H1 (cell line): ENCODE results near the gene SCAMP4. TPM values are rescaled to one million over a fixed set of nuclear protein-coding genes. Genes with fewer than 3 reads are reported as not detected.
"Not testable (repeated sequence)": the region's sequence is repeated elsewhere in the genome, so short reads cannot be mapped to it uniquely, and the experiment has no call there.

Experiments used
- CTCF ChIA-PET: fragments of 300-600 bp; sonication (Branson Sonifier 250); formaldehyde crosslinking; loops from one replicate; lab custom pipeline; 2021; ENCODE audit not compliant: partially characterized antibody; lab: Charles Lee
- POLR2A ChIA-PET: fragments of 300-600 bp; sonication (Branson Sonifier 250); formaldehyde crosslinking; loops from one replicate; lab custom pipeline; 2021; ENCODE audit warnings: inconsistent platforms; ENCODE audit not compliant: partially characterized antibody; lab: Charles Lee
- DNase-seq, 2 experiments: peaks; one replicate each; pipeline versions ENCODE4 v3.0.0 to v3.0.0-alpha.2; 2010 to 2022; ENCODE audit warnings: low spot score in 2 of 2, low read depth in 1 of 2, mixed read lengths in 1 of 2
- FAIRE-seq: peaks from 2 replicates; lab custom pipeline; 2011; peaks lifted over from hg19 to GRCh38; lab: Jason Lieb, UNC
- H2AFZ ChIP-seq: 2 replicates; pipeline ENCODE4 v1.8.1; 2012; ENCODE audit warnings: low read length, inconsistent platforms
- H2AK5ac ChIP-seq: 2 replicates; pipeline ENCODE4 v1.6.1; 2013; ENCODE audit warnings: low read depth, low read length
- H2BK120ac ChIP-seq: replicated peaks from 2 replicates; pipeline ENCODE3; 2013; ENCODE audit warnings: low read depth, low read length, inconsistent platforms
- H2BK12ac ChIP-seq: 2 replicates; pipeline ENCODE4 v1.6.1; 2013; ENCODE audit warnings: low read depth, low read length
- H2BK15ac ChIP-seq: 2 replicates; pipeline ENCODE4 v1.6.1; 2013; ENCODE audit warnings: low read length
- H2BK20ac ChIP-seq: 2 replicates; pipeline ENCODE4 v1.6.1; 2013; ENCODE audit warnings: low read length
- H2BK5ac ChIP-seq: 2 replicates; pipeline ENCODE4 v1.6.1; 2013; ENCODE audit warnings: low read depth, low read length
- H3K14ac ChIP-seq: 2 replicates; pipeline ENCODE4 v1.6.1; 2013; ENCODE audit warnings: inconsistent platforms; ENCODE audit not compliant: insufficient read length
- H3K18ac ChIP-seq: 2 replicates; pipeline ENCODE4 v1.6.1; 2013; ENCODE audit warnings: low read length; ENCODE audit errors: extremely low read depth
- H3K23ac ChIP-seq: 2 replicates; pipeline ENCODE4 v1.6.1; 2013; ENCODE audit warnings: inconsistent platforms; ENCODE audit not compliant: insufficient read length
- H3K23me2 ChIP-seq: 2 replicates; pipeline ENCODE4 v1.6.1; 2013; ENCODE audit warnings: low read depth, low read length
- H3K27ac ChIP-seq: 2 replicates; pipeline ENCODE4 v1.6.1; 2011; ENCODE audit warnings: low read depth, low read length, inconsistent platforms
- H3K27me3 ChIP-seq, 4 experiments: replicated peaks in 1 of 4; 1 replicate in 1 of 4; 2 replicates in 3 of 4; pipeline versions ENCODE4 v1.6.1 to v1.8.1; 2011 to 2013; ENCODE audit warnings: low read length in 3 of 4, mild to moderate bottlenecking in 3 of 4, inconsistent platforms in 2 of 4, mixed read lengths in 2 of 4, moderate library complexity in 1 of 4; ENCODE audit not compliant: control insufficient read depth in 3 of 4, insufficient read depth in 3 of 4; ENCODE audit errors: extremely low read depth in 1 of 4
- H3K36me3 ChIP-seq, 4 experiments: 2 replicates each; pipeline versions ENCODE4 v1.6.1 to v1.8.1; 2011 to 2013; ENCODE audit warnings: mild to moderate bottlenecking in 4 of 4, low read length in 3 of 4, moderate library complexity in 2 of 4, control low read depth in 1 of 4, inconsistent platforms in 1 of 4; ENCODE audit not compliant: insufficient read depth in 4 of 4, control insufficient read depth in 2 of 4
- H3K4ac ChIP-seq: replicated peaks from 2 replicates; pipeline ENCODE3; 2013; ENCODE audit warnings: low read length, low read depth, mixed read lengths, inconsistent platforms; ENCODE audit not compliant: insufficient read length
- H3K4me1 ChIP-seq, 4 experiments: replicated peaks in 1 of 4; 1 replicate in 1 of 4; 2 replicates in 3 of 4; pipeline versions ENCODE4 v1.6.1 to v1.8.1; 2011 to 2013; ENCODE audit warnings: low read length in 3 of 4, inconsistent platforms in 2 of 4, mixed read lengths in 1 of 4; ENCODE audit not compliant: insufficient read depth in 4 of 4, control insufficient read depth in 3 of 4
- H3K4me2 ChIP-seq, 2 experiments: 2 replicates each; pipeline versions ENCODE4 v1.6.1 to v1.8.1; 2011 to 2013; ENCODE audit warnings: low read depth in 2 of 2, low read length in 2 of 2, control low read depth in 1 of 2, inconsistent platforms in 1 of 2, mild to moderate bottlenecking in 1 of 2; ENCODE audit not compliant: insufficient read depth in 1 of 2
- H3K4me3 ChIP-seq, 4 experiments: fragments of 200-600, 300-600 bp in 1 of 4; sonication (generic), shearing (Covaris generic), sonication (Bioruptor Twin) in 1 of 4; 2 replicates each; pipeline versions ENCODE4 v1.5.1 to v1.8.1; 2011 to 2016; ENCODE audit warnings: low read length in 4 of 4, low read depth in 3 of 4, control low read depth in 2 of 4, inconsistent platforms in 2 of 4, mild to moderate bottlenecking in 2 of 4, mixed read lengths in 1 of 4, moderate library complexity in 1 of 4; ENCODE audit not compliant: insufficient read depth in 2 of 4; ENCODE audit errors: extremely low read depth in 1 of 4
- H3K56ac ChIP-seq: replicated peaks from 2 replicates; pipeline ENCODE3; 2013; ENCODE audit warnings: low read depth, mild to moderate bottlenecking, mixed read lengths, low read length, inconsistent platforms; ENCODE audit not compliant: insufficient read length
- H3K79me1 ChIP-seq: 2 replicates; pipeline ENCODE4 v1.6.1; 2013; ENCODE audit warnings: low read depth, low read length, control low read depth
- H3K79me2 ChIP-seq, 2 experiments: 2 replicates each; pipeline versions ENCODE4 v1.6.1 to v1.8.1; 2012 to 2013; ENCODE audit warnings: low read length in 2 of 2, mild to moderate bottlenecking in 2 of 2, inconsistent platforms in 1 of 2; ENCODE audit not compliant: insufficient read depth in 2 of 2, control insufficient read depth in 1 of 2
- H3K9ac ChIP-seq, 4 experiments: replicated peaks in 1 of 4; 1 replicate in 1 of 4; 2 replicates in 3 of 4; pipeline versions ENCODE4 v1.6.1 to v1.8.1; 2011 to 2013; ENCODE audit warnings: low read depth in 3 of 4, low read length in 3 of 4, control low read depth in 2 of 4, mild to moderate bottlenecking in 2 of 4, moderate library complexity in 2 of 4, inconsistent platforms in 1 of 4; ENCODE audit errors: extremely low read depth in 1 of 4
- H3K9me3 ChIP-seq, 2 experiments: 2 replicates each; pipeline versions ENCODE4 v1.6.1 to v1.8.1; 2012 to 2013; ENCODE audit warnings: mild to moderate bottlenecking in 2 of 2, moderate library complexity in 2 of 2, control low read depth in 1 of 2, inconsistent platforms in 1 of 2, low read depth in 1 of 2, low read length in 1 of 2, mixed read lengths in 1 of 2; ENCODE audit not compliant: insufficient read depth in 2 of 2
- H4K20me1 ChIP-seq, 2 experiments: replicated peaks in 1 of 2; 2 replicates each; pipeline versions ENCODE3 to v1.8.1; 2011 to 2013; ENCODE audit warnings: inconsistent platforms in 2 of 2, low read length in 2 of 2, mild to moderate bottlenecking in 1 of 2; ENCODE audit not compliant: insufficient read depth in 2 of 2, control insufficient read depth in 1 of 2
- H4K5ac ChIP-seq: 2 replicates; pipeline ENCODE4 v1.6.1; 2013; ENCODE audit warnings: low read length, low read depth, mixed read lengths, inconsistent platforms; ENCODE audit not compliant: insufficient read length
- H4K8ac ChIP-seq: 2 replicates; pipeline ENCODE4 v1.8.0; 2013; ENCODE audit warnings: mild to moderate bottlenecking, moderate library complexity, low read length, inconsistent platforms; ENCODE audit not compliant: insufficient read depth; ENCODE audit errors: extremely low read depth
- H4K91ac ChIP-seq: replicated peaks from 2 replicates; pipeline ENCODE3; 2013; ENCODE audit warnings: low read length, mixed read lengths, inconsistent platforms; ENCODE audit not compliant: insufficient read length
- CREB1 ChIP-seq: IDR thresholded peaks from 2 replicates; pipeline ENCODE4 v1.6.1; 2012; ENCODE audit warnings: inconsistent platforms
- GABPA ChIP-seq: IDR thresholded peaks from 2 replicates; pipeline ENCODE4 v1.6.1; 2011; ENCODE audit warnings: mild to moderate bottlenecking, low read length, moderate library complexity, borderline replicate concordance; ENCODE audit not compliant: insufficient read depth
- WGBS, 2 experiments: shearing (Covaris generic) in 1 of 2; methylation state at CpG; one replicate each; pipeline versions ENCODE4 v1.1.6 to v1.1.7; 2013 to 2015; ENCODE audit warnings: low lambda C conversion rate in 2 of 2, mixed read lengths in 2 of 2, inconsistent platforms in 1 of 2, low coverage in 1 of 2, missing lambda C conversion rate in 1 of 2; ENCODE audit not compliant: insufficient replicate concordance in 2 of 2, insufficient coverage in 1 of 2, insufficient read length in 1 of 2; ENCODE audit errors: extremely low coverage in 1 of 2, missing lambda C conversion rate in 1 of 2; 5-methylcytosine and 5-hydroxymethylcytosine counted together
- polyA plus RNA-seq, 7 experiments: library from polyadenylated mRNA; depleted of rRNA in 3 of 7; stranded (reverse) in 5 of 7; unstranded in 2 of 7; fragments of >200 nt in 5 of 7; fragments of 200-250 nt in 2 of 7; gene quantifications; 1 replicate in 5 of 7; 2 replicates in 1 of 7; 4 replicates in 1 of 7; pipeline versions ENCODE4 v1.2.1 to v1.2.3, GENCODE V29; 2011 to 2013; ENCODE audit warnings: missing spikeins in 2 of 7, mixed read lengths in 2 of 7
- total RNA-seq: library from RNA; stranded (reverse); fragmentation: NEBNext Ultra II Directional; extraction: Animal tissue kit (Norgen Biotek cat#: 25700); gene quantifications from 2 replicates; pipeline ENCODE4 v1.2.1, GENCODE V29; 2021

SCAMP4 gene
- total and polyA plus RNA-seq, 2 of the 8 experiments (the other 6 are each of a cell fraction or from before 2014, with no cell fraction given) = 17.1 to 61.4 TPM

- not testable (repeated sequence) for H2BK5ac ChIP-seq, FAIRE-seq, H3K18ac ChIP-seq
- WGBS, 2 experiments = 31% methylated on average over 34 of the region's 46 CpGs; no CpG with 5 or more reads in 1 of the 2 experiments
- Histone ChIP-seq H2AK5ac (0 out of 2 replicates have a peak within 1 kb of the TSS, but pooled peaks have one; percentile 82), H4K8ac (peak within 1 kb of the TSS; percentile 68; the same call in 1 of the 2 replicates), H2BK15ac (peak within 1 kb of the TSS; percentile 72; the same call in 1 of the 2 replicates), H3K4me2 (peak within 1 kb of the TSS; percentile 81 to 85), H3K4me3 (peak within 1 kb of the TSS; percentile 69 to 81 (median 76))
- POLR2A ChIA-PET = interaction anchor here (0.7 to 2.1 kb wide), 9 partner anchors 10 to 266 kb away, joined by 3 to 9 read pairs (median 4); partner anchors contain the start of gene AP3D1
- TF ChIP-seq GABPA (peak; percentile 87; the same call in 1 of the 2 replicates), CREB1 (peak; percentile 91)
- TF ChIP-seq, all 59 proteins: peak for 2; not testable (repeated sequence) for 57
- H3K79me2 ChIP-seq = peaks cover 7 to 29% of the 10 kb centered on the region in 2 experiments; a peak in 3 of 4 replicates
- peaks cover 3 to 14% (median 9%) of the 10 kb centered on the region in 4 experiments; a peak in 6 of 7 replicates for H3K4me1 ChIP-seq
- 0 out of 2 replicates have a peak within 1 kb of the TSS, but pooled peaks have one; percentile 27 for H2BK12ac ChIP-seq
- H3K23ac ChIP-seq, H2BK20ac ChIP-seq, H3K23me2 ChIP-seq, H4K91ac ChIP-seq, H3K14ac ChIP-seq, H3K9me3 ChIP-seq, H3K36me3 ChIP-seq, H4K5ac ChIP-seq, H2BK120ac ChIP-seq, H2AFZ ChIP-seq, H3K4ac ChIP-seq, H3K27me3 ChIP-seq, H3K27ac ChIP-seq: not testable (repeated sequence)
- peak; percentile 78 to 100 for DNase-seq
- H3K79me1 ChIP-seq = peaks cover 18% of the 10 kb centered on the region
- H4K20me1 ChIP-seq = peaks cover 13 to 20% of the 10 kb centered on the region in 2 experiments
- H3K56ac ChIP-seq = peak within 1 kb of the TSS; percentile 46
- CTCF ChIA-PET = interaction anchor here (0.7 to 1.9 kb wide), 4 partner anchors 9 to 61 kb away, joined by 3 to 5 read pairs (median 4); no protein-coding TSS in a partner anchor
- peak within 1 kb of the TSS; percentile 67 to 74 (median 70); a peak in 6 of 7 replicates for H3K9ac ChIP-seq
These were observed 19.6 kb upstream of the SCAMP4 start, which contains the start of gene ABHD17A for GRCh38 chr19:1885398-1886119. Gene ABHD17A, minus strand, starts transcription at chr19:1885496. Its CDS starts 3,930 bp downstream, at chr19:1881566.
